Measurements from ENCODE around the gene SAFB. TPM values are rescaled to one million over a fixed set of nuclear protein-coding genes. Genes with fewer than 3 reads are reported as not detected.
A peak's percentile ranks its signal among the peaks of the same experiment; 100 is the strongest.

SAFB gene
- polyA plus RNA-seq, 6 donors from 2014 or later = 18.3 to 119 (median 43.4) TPM

GRCh38 chr19:5665781-5666513, 43.1 kb downstream of the SAFB start:
- H3K27me3 Mint-ChIP-seq = no peaks in the 10 kb centered on the region
- no peak overlapping the region for H3K4me3 Mint-ChIP-seq
- ATAC-seq (ENCODE audit: low read depth in 2 of 2) (no peak), DNase-seq (no peak)
- peaks cover 10 to 21% of the 10 kb centered on the region in 2 donors for H3K36me3 Mint-ChIP-seq
- peak overlapping the region in 2 of 6 donors; percentile 59 to 60 for H3K27ac Mint-ChIP-seq
- H3K4me1 Mint-ChIP-seq = peaks cover 0 to 3% (median 0%) of the 10 kb centered on the region in 3 donors
- H3K9me3 Mint-ChIP-seq = no peaks in the 10 kb centered on the region

GRCh38 chr19:5666921-5667610, 44.2 kb downstream of the SAFB start:
- peak overlapping the region in 2 of 6 donors; percentile 74 to 81 for H3K27ac Mint-ChIP-seq
- H3K36me3 Mint-ChIP-seq = peaks cover 10 to 21% of the 10 kb centered on the region in 2 donors
- peaks cover 0 to 4% (median 3%) of the 10 kb centered on the region in 3 donors for H3K4me1 Mint-ChIP-seq
- H3K4me3 Mint-ChIP-seq = no peak overlapping the region
- ATAC-seq (ENCODE audit: low read depth in 2 of 2) (no peak), DNase-seq (no peak)
- H3K27me3 Mint-ChIP-seq = no peaks in the 10 kb centered on the region
- H3K9me3 Mint-ChIP-seq = no peaks in the 10 kb centered on the region

- Mint-ChIP-seq H3K27ac (peak overlapping the region in 2 of 6 donors; percentile 74 to 81), H3K4me1 (peaks cover 0 to 4% (median 3%) of the 10 kb centered on the region in 3 donors), H3K9me3 (no peaks in the 10 kb centered on the region), H3K4me3 (peak overlapping the region in 2 of 8 donors; percentile 39 to 42), H3K36me3 (peaks cover 10 to 21% of the 10 kb centered on the region in 2 donors), H3K27me3 (no peaks in the 10 kb centered on the region)
- DNase-seq (no peak), ATAC-seq (ENCODE audit: low read depth in 2 of 2) (peak in 1 of 2 donors; percentile 7)
Observed at GRCh38 chr19:5667751-5668271, 44.9 kb downstream of the SAFB start.

GRCh38 chr19:5669212-5669611, 46.3 kb downstream of the SAFB start:
- DNase-seq (no peak), ATAC-seq (ENCODE audit: low read depth in 2 of 2) (peak in 1 of 2 donors; percentile 14)
- peak overlapping the region in 2 of 6 donors; percentile 5 to 70 for H3K27ac Mint-ChIP-seq
- peaks cover 0 to 8% (median 4%) of the 10 kb centered on the region in 3 donors for H3K4me1 Mint-ChIP-seq
- peaks cover 0 to 5% (median 0%) of the 10 kb centered on the region in 7 donors for H3K9me3 Mint-ChIP-seq
- peaks cover 10 to 28% of the 10 kb centered on the region in 2 donors for H3K36me3 Mint-ChIP-seq
- no peak overlapping the region for H3K4me3 Mint-ChIP-seq
- H3K27me3 Mint-ChIP-seq = no peaks in the 10 kb centered on the region

- Mint-ChIP-seq H3K27me3 (no peaks in the 10 kb centered on the region), H3K4me1 (peaks cover 0 to 13% (median 4%) of the 10 kb centered on the region in 3 donors), H3K27ac (no peak overlapping the region), H3K36me3 (peaks cover 6 to 18% of the 10 kb centered on the region in 2 donors), H3K9me3 (peaks cover 0 to 5% (median 0%) of the 10 kb centered on the region in 7 donors), H3K4me3 (no peak overlapping the region)
- ATAC-seq (ENCODE audit: low read depth in 2 of 2) (no peak), DNase-seq (no peak)
Observed at GRCh38 chr19:5671600-5671999, 48.7 kb downstream of the SAFB start.

- Mint-ChIP-seq H3K4me1 (peaks cover 0 to 10% (median 4%) of the 10 kb centered on the region in 3 donors), H3K9me3 (peaks cover 0 to 5% (median 0%) of the 10 kb centered on the region in 7 donors), H3K27me3 (no peaks in the 10 kb centered on the region), H3K36me3 (peaks cover 0 to 8% of the 10 kb centered on the region in 2 donors), H3K4me3 (no peak overlapping the region), H3K27ac (peak overlapping the region in 2 of 6 donors; percentile 39 to 49)
- DNase-seq (no peak), ATAC-seq (ENCODE audit: low read depth in 2 of 2) (no peak)
Observed at GRCh38 chr19:5672708-5673459, 50.0 kb downstream of the SAFB start.

- DNase-seq = no peak
Observed at GRCh38 chr19:5673752-5674151, 50.9 kb downstream of the SAFB start.

GRCh38 chr19:5674714-5675113, 51.8 kb downstream of the SAFB start:
- no peak for DNase-seq
- peaks cover 0 to 8% of the 10 kb centered on the region in 2 donors for H3K36me3 Mint-ChIP-seq
- peaks cover 6 to 15% (median 14%) of the 10 kb centered on the region in 3 donors for H3K4me1 Mint-ChIP-seq
- H3K4me3 Mint-ChIP-seq = no peak overlapping the region
- H3K9me3 Mint-ChIP-seq = peaks cover 0 to 5% (median 0%) of the 10 kb centered on the region in 7 donors
- no peaks in the 10 kb centered on the region for H3K27me3 Mint-ChIP-seq
- ATAC-seq (ENCODE audit: low read depth in 2 of 2) = no peak
- peak overlapping the region in 2 of 6 donors; percentile 15 to 39 for H3K27ac Mint-ChIP-seq

More at GRCh38 chr19:5673752-5674151, 50.9 kb downstream of the SAFB start:
- H3K4me3 Mint-ChIP-seq = peak overlapping the region in 1 of 8 donors; percentile 73
- H3K27me3 Mint-ChIP-seq = no peaks in the 10 kb centered on the region
- ATAC-seq (ENCODE audit: low read depth in 2 of 2) = no peak
- H3K36me3 Mint-ChIP-seq = peaks cover 0 to 8% of the 10 kb centered on the region in 2 donors
- H3K4me1 Mint-ChIP-seq = peaks cover 0 to 10% (median 5%) of the 10 kb centered on the region in 3 donors
- H3K9me3 Mint-ChIP-seq = peaks cover 0 to 5% (median 0%) of the 10 kb centered on the region in 7 donors
- peak overlapping the region in 1 of 6 donors; percentile 69 for H3K27ac Mint-ChIP-seq

- Mint-ChIP-seq H3K4me3 (no peak overlapping the region), H3K27ac (peak overlapping the region in 2 of 6 donors; percentile 47 to 73), H3K36me3 (peaks cover 0 to 8% of the 10 kb centered on the region in 2 donors), H3K4me1 (peaks cover 13 to 21% (median 20%) of the 10 kb centered on the region in 3 donors), H3K27me3 (no peaks in the 10 kb centered on the region), H3K9me3 (peaks cover 0 to 5% (median 0%) of the 10 kb centered on the region in 7 donors)
- DNase-seq (no peak), ATAC-seq (ENCODE audit: low read depth in 2 of 2) (no peak)
Observed at GRCh38 chr19:5676105-5676771, 53.4 kb downstream of the SAFB start.

GRCh38 chr19:5676772-5677105, 53.9 kb downstream of the SAFB start:
- DNase-seq (no peak), ATAC-seq (ENCODE audit: low read depth in 2 of 2) (no peak)
- Mint-ChIP-seq H3K27ac (no peak overlapping the region), H3K27me3 (no peaks in the 10 kb centered on the region), H3K4me3 (no peak overlapping the region), H3K4me1 (peaks cover 18 to 25% (median 25%) of the 10 kb centered on the region in 3 donors), H3K9me3 (peaks cover 0 to 9% (median 0%) of the 10 kb centered on the region in 7 donors), H3K36me3 (peaks cover 0 to 8% of the 10 kb centered on the region in 2 donors)

GRCh38 chr19:5677136-5677535, 54.3 kb downstream of the SAFB start:
- peaks cover 0 to 10% (median 0%) of the 10 kb centered on the region in 7 donors for H3K9me3 Mint-ChIP-seq
- DNase-seq (no peak), ATAC-seq (ENCODE audit: low read depth in 2 of 2) (no peak)
- peaks cover 0 to 8% of the 10 kb centered on the region in 2 donors for H3K36me3 Mint-ChIP-seq
- H3K4me3 Mint-ChIP-seq = no peak overlapping the region
- no peak overlapping the region for H3K27ac Mint-ChIP-seq
- H3K4me1 Mint-ChIP-seq = peaks cover 19 to 29% (median 29%) of the 10 kb centered on the region in 3 donors
- H3K27me3 Mint-ChIP-seq = no peaks in the 10 kb centered on the region

GRCh38 chr19:5677580-5677979, 54.7 kb downstream of the SAFB start:
- Mint-ChIP-seq H3K27me3 (no peaks in the 10 kb centered on the region), H3K27ac (no peak overlapping the region), H3K36me3 (peaks cover 0 to 8% of the 10 kb centered on the region in 2 donors), H3K4me1 (peaks cover 19 to 32% (median 31%) of the 10 kb centered on the region in 3 donors), H3K9me3 (peaks cover 0 to 10% (median 0%) of the 10 kb centered on the region in 7 donors), H3K4me3 (no peak overlapping the region)
- ATAC-seq (ENCODE audit: low read depth in 2 of 2) (no peak), DNase-seq (no peak)

All from naive B cell (primary cell).